DOHH2 (cell line): ENCODE measurements around the gene AKAP13.

ENCODE experiments used
- H3F3A ChIP-seq: fragments of 200-600 bp; sonication (generic), shearing (Covaris generic); 2 replicates; pipeline ENCODE4 v1.6.0; 2016; ENCODE audit warnings: antibody characterized with exemption, mild to moderate bottlenecking; ENCODE audit not compliant: control insufficient read depth, insufficient read depth
- H3K27ac ChIP-seq: fragments of 200-600 bp; sonication (generic); 2 replicates; pipeline ENCODE4 v1.5.1; 2014; ENCODE audit warnings: low read depth, mild to moderate bottlenecking, low read length, moderate library complexity
- H3K27me3 ChIP-seq: fragments of 200-600 bp; sonication (generic); 2 replicates; pipeline ENCODE4 v1.6.1; 2014; ENCODE audit warnings: mild to moderate bottlenecking, low read length, mixed read lengths; ENCODE audit not compliant: control insufficient read depth
- H3K36me3 ChIP-seq: fragments of 200-600 bp; sonication (generic); 2 replicates; pipeline ENCODE4 v1.6.1; 2014; ENCODE audit warnings: mild to moderate bottlenecking, low read length, moderate library complexity, mixed read lengths; ENCODE audit not compliant: control insufficient read depth
- H3K4me1 ChIP-seq: fragments of 200-600 bp; sonication (generic); 2 replicates; pipeline ENCODE4 v1.6.1; 2014; ENCODE audit warnings: mild to moderate bottlenecking, low read length, mixed read lengths; ENCODE audit not compliant: control insufficient read depth
- H3K4me2 ChIP-seq: fragments of 200-600 bp; sonication (generic); 2 replicates; pipeline ENCODE4 v1.6.0; 2014; ENCODE audit warnings: mild to moderate bottlenecking, low read length, moderate library complexity
- H3K4me3 ChIP-seq: fragments of 200-600 bp; sonication (generic); 2 replicates; pipeline ENCODE4 v1.5.1; 2014; ENCODE audit warnings: mild to moderate bottlenecking, low read length, mixed read lengths
- H3K79me2 ChIP-seq: fragments of 200-600 bp; sonication (generic); 2 replicates; pipeline ENCODE4 v1.6.1; 2014; ENCODE audit warnings: mild to moderate bottlenecking, low read length, mixed read lengths; ENCODE audit not compliant: control insufficient read depth
- H3K9me2 ChIP-seq: fragments of 200-600 bp; sonication (generic); replicated peaks from 2 replicates; pipeline ENCODE4 v1.6.1; 2014; ENCODE audit warnings: mild to moderate bottlenecking, low read length, mixed read lengths; ENCODE audit not compliant: control insufficient read depth
- H3K9me3 ChIP-seq: fragments of 200-600 bp; sonication (generic); 2 replicates; pipeline ENCODE4 v1.6.1; 2014; ENCODE audit warnings: antibody characterized with exemption, low read length, mixed read lengths; ENCODE audit not compliant: control insufficient read depth, insufficient read depth
- H4K20me1 ChIP-seq: fragments of 200-600 bp; sonication (generic); 2 replicates; pipeline ENCODE4 v1.6.0; 2014; ENCODE audit warnings: low read depth, mild to moderate bottlenecking, antibody characterized with exemption, low read length, moderate library complexity; ENCODE audit not compliant: control insufficient read depth, insufficient read depth
- EZH2phosphoT487 ChIP-seq: fragments of 200-600 bp; sonication (generic); IDR thresholded peaks from 2 replicates; pipeline ENCODE4 v1.6.1; 2017; ENCODE audit warnings: borderline replicate concordance, mild to moderate bottlenecking, antibody characterized with exemption, low read length, moderate library complexity, mixed read lengths
- TF ChIP-seq, protein P1 (sequence below): fragments of 200-600 bp; sonication (generic); IDR thresholded peaks from one replicate; pipeline ENCODE4 v1.5.1; 2014; ENCODE audit warnings: antibody characterized with exemption, mild to moderate bottlenecking, low read depth, low read length; ENCODE audit not compliant: poor library complexity, severe bottlenecking

The AKAP13 gene

DNA sequence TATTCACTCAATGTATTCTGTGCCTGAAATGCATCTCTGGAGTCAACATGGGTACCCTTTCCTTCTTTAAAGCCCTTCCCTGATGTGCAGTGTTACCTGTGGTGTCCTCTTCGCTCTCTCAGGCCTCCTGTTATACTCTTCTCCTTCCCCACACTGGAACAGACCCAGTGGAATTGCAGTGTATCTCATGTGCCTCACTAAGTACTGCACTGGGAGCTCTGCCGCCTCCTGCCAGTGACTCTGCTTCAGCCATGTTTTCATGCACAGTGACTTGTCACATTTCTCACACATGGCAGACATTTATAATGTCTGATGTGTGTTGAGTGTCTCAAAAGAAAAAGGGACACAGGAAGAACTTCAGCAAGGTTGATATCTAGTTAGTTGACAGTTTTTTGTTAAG, 223.3 kb downstream of the AKAP13 start:
- TF ChIP-seq, protein P1, sequence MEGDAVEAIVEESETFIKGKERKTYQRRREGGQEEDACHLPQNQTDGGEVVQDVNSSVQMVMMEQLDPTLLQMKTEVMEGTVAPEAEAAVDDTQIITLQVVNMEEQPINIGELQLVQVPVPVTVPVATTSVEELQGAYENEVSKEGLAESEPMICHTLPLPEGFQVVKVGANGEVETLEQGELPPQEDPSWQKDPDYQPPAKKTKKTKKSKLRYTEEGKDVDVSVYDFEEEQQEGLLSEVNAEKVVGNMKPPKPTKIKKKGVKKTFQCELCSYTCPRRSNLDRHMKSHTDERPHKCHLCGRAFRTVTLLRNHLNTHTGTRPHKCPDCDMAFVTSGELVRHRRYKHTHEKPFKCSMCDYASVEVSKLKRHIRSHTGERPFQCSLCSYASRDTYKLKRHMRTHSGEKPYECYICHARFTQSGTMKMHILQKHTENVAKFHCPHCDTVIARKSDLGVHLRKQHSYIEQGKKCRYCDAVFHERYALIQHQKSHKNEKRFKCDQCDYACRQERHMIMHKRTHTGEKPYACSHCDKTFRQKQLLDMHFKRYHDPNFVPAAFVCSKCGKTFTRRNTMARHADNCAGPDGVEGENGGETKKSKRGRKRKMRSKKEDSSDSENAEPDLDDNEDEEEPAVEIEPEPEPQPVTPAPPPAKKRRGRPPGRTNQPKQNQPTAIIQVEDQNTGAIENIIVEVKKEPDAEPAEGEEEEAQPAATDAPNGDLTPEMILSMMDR = no peak
- TF ChIP-seq EZH2phosphoT487 = no peak
- H3K36me3 ChIP-seq = peaks cover 17% of the 10 kb centered on the region
- no peaks in the 10 kb centered on the region for H4K20me1 ChIP-seq
- H3K79me2 ChIP-seq = 0 out of 2 replicates have a peak, but pooled peaks cover 2% of the 10 kb centered on the region
- no peaks in the 10 kb centered on the region for H3K9me3 ChIP-seq
- no peaks in the 10 kb centered on the region for H3K4me1 ChIP-seq
- H3K4me3 ChIP-seq = no peak overlapping the region
- no peaks in the 10 kb centered on the region for H3K27me3 ChIP-seq
- no peaks in the 10 kb centered on the region for H3F3A ChIP-seq
- no peaks in the 10 kb centered on the region for H3K9me2 ChIP-seq
- no peak overlapping the region for H3K27ac ChIP-seq
- H3K4me2 ChIP-seq = no peak overlapping the region

GRCh38 chr15:85604194-85604593, 223.8 kb downstream of the AKAP13 start:
- no peak overlapping the region for H3K4me3 ChIP-seq
- H3K79me2 ChIP-seq = no peaks in the 10 kb centered on the region

DNA sequence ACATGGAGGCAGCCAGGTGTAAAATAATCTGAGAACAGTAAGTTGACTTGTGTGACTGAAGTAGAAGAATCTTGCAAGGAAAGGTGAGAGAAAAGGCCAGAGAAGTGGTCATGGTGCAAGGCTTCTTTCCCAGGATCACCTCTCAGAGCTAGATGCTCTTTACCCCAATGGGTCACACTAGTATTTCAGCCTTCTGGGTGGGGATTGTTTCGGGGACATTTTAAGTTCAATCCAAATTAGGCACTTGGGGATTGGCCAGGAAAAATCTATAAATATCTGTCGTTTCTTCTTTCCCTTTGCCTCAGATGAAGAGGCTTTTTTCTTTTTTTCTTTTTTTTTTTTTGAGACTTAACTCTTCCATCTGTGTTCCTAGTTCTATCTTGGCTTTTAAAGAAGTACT, 226.3 kb downstream of the AKAP13 start:
- H3K4me2 ChIP-seq = no peak overlapping the region
- TF ChIP-seq, protein P1 = no peak
- no peak for TF ChIP-seq EZH2phosphoT487
- peaks cover 17% of the 10 kb centered on the region for H3K36me3 ChIP-seq
- no peaks in the 10 kb centered on the region for H4K20me1 ChIP-seq
- no peaks in the 10 kb centered on the region for H3K4me1 ChIP-seq
- H3K27me3 ChIP-seq = no peaks in the 10 kb centered on the region
- H3K4me3 ChIP-seq = no peak overlapping the region
- no peaks in the 10 kb centered on the region for H3F3A ChIP-seq
- H3K27ac ChIP-seq = no peak overlapping the region
- no peaks in the 10 kb centered on the region for H3K9me2 ChIP-seq
- no peaks in the 10 kb centered on the region for H3K9me3 ChIP-seq
- H3K79me2 ChIP-seq = no peaks in the 10 kb centered on the region

More at GRCh38 chr15:85604194-85604593, 223.8 kb downstream of the AKAP13 start:
- Histone ChIP-seq H3F3A (no peaks in the 10 kb centered on the region), H3K9me2 (no peaks in the 10 kb centered on the region), H3K27me3 (no peaks in the 10 kb centered on the region), H3K9me3 (no peaks in the 10 kb centered on the region), H4K20me1 (no peaks in the 10 kb centered on the region), H3K27ac (no peak overlapping the region), H3K36me3 (peaks cover 17% of the 10 kb centered on the region), H3K4me1 (no peaks in the 10 kb centered on the region), H3K4me2 (no peak overlapping the region)
- no peak for TF ChIP-seq EZH2phosphoT487
- TF ChIP-seq, protein P1 = no peak
